H1 (cell line): ENCODE measurements around the gene MRPL39.

Source experiments
- CTCF ChIP-seq, 3 experiments: IDR thresholded peaks; 1 replicate in 2 of 3; 2 replicates in 1 of 3; pipeline versions ENCODE4 v1.5.1 to v1.6.1; 2011; ENCODE audit warnings: low read length in 3 of 3, mild to moderate bottlenecking in 3 of 3, inconsistent platforms in 2 of 3, low read depth in 1 of 3, moderate library complexity in 1 of 3; ENCODE audit not compliant: insufficient read depth in 1 of 3; ENCODE audit errors: control extremely low read depth in 1 of 3
- EP300 ChIP-seq, 2 experiments: IDR thresholded peaks; 1 replicate in 1 of 2; 2 replicates in 1 of 2; pipeline ENCODE4 v1.6.1; 2011 to 2012; ENCODE audit warnings: low read depth in 2 of 2, low read length in 2 of 2, mild to moderate bottlenecking in 2 of 2, borderline replicate concordance in 1 of 2, inconsistent platforms in 1 of 2, moderate library complexity in 1 of 2
- GABPA ChIP-seq: IDR thresholded peaks from 2 replicates; pipeline ENCODE4 v1.6.1; 2011; ENCODE audit warnings: mild to moderate bottlenecking, low read length, moderate library complexity, borderline replicate concordance; ENCODE audit not compliant: insufficient read depth
- KDM1A ChIP-seq: fragments of 200-600, 300-600 bp; sonication (generic); IDR thresholded peaks from 2 replicates; pipeline ENCODE4 v1.7.1; 2016; ENCODE audit warnings: mild to moderate bottlenecking, low read length, borderline replicate concordance
- POLR2A ChIP-seq, 2 experiments: IDR thresholded peaks; 1 replicate in 1 of 2; 2 replicates in 1 of 2; pipeline ENCODE4 v1.6.1; 2011; ENCODE audit warnings: low read depth in 2 of 2, low read length in 2 of 2, mild to moderate bottlenecking in 2 of 2; ENCODE audit errors: control extremely low read depth in 1 of 2
- POLR2AphosphoS5 ChIP-seq: IDR thresholded peaks from 2 replicates; pipeline ENCODE4 v1.6.1; 2011; ENCODE audit warnings: low read depth, low read length
- SP2 ChIP-seq: IDR thresholded peaks from 2 replicates; pipeline ENCODE4 v1.6.1; 2012; ENCODE audit warnings: mild to moderate bottlenecking, low read length, inconsistent platforms
- TEAD4 ChIP-seq: IDR thresholded peaks from 2 replicates; pipeline ENCODE4 v1.6.1; 2012; ENCODE audit warnings: low read depth, low read length, inconsistent platforms, mixed read lengths
- USF2 ChIP-seq: IDR thresholded peaks from 2 replicates; pipeline ENCODE4 v1.6.1; 2011; ENCODE audit warnings: low read length, improper control_type of control experiment

- TF ChIP-seq EP300 (IDR thresholded peaks at IDR 0.05; ENCODE audit: borderline replicate concordance in 1 of 2, low read depth in 2 of 2, low read length in 2 of 2) (no peak), SP2 (no peak), POLR2A (IDR thresholded peaks at IDR 0.05; ENCODE audit: control extremely low read depth in 1 of 2, low read depth in 2 of 2, low read length in 2 of 2) (no peak), CTCF (IDR thresholded peaks at IDR 0.05; ENCODE audit: control extremely low read depth in 1 of 3, insufficient read depth in 1 of 3, low read depth in 1 of 3, low read length in 3 of 3) (no peak), KDM1A (no peak), GABPA (no peak), TEAD4 (no peak), USF2 (no peak), POLR2AphosphoS5 (no peak)
Observed at GRCh38 chr21:25550352-25551120, 56.7 kb downstream of the MRPL39 start.
